Sigmoid colon (tissue), 7 donors: Measurements from ENCODE around the gene DDX21. TPM values are rescaled to one million over a fixed set of nuclear protein-coding genes. Genes with fewer than 3 reads are reported as not detected.

Experiments
- DNase-seq: peaks from one replicate; pipeline ENCODE4 v3.0.0-alpha.2; 2019
- H3K27ac ChIP-seq, 4 donors: fragments of 200-600 bp; sonication (generic); one replicate each; pipeline ENCODE4 v1.5.1; 2016 to 2019; ENCODE audit warnings: mild to moderate bottlenecking in 1 of 4
- H3K27me3 ChIP-seq, 3 donors: fragments of 200-600 bp; sonication (generic); one replicate each; pipeline ENCODE4 v1.5.1; 2019; ENCODE audit warnings: mild to moderate bottlenecking in 1 of 3
- H3K36me3 ChIP-seq, 4 donors: fragments of 200-600 bp; sonication (generic); one replicate each; pipeline ENCODE4 v1.5.1; 2016 to 2019
- H3K4me1 ChIP-seq, 4 donors: fragments of 200-600 bp; sonication (generic); one replicate each; pipeline ENCODE4 v1.5.1; 2017 to 2019
- H3K4me3 ChIP-seq, 4 donors: fragments of 200-600 bp; sonication (generic); one replicate each; pipeline ENCODE4 v1.5.1; 2017 to 2019; ENCODE audit warnings: mild to moderate bottlenecking in 2 of 4, moderate library complexity in 1 of 4
- H3K9me3 ChIP-seq, 4 donors: fragments of 200-600 bp in 3 of 4; sonication (generic) in 3 of 4; one replicate each; pipeline versions ENCODE4 v1.5.1 to v1.6.1; 2013 to 2019
- EP300 ChIP-seq, 4 donors: sonication (generic); formaldehyde crosslinking; IDR thresholded peaks; one replicate each; pipeline ENCODE4 v1.6.1; 2017; ENCODE audit warnings: antibody characterized with exemption in 4 of 4
- POLR2A ChIP-seq, 2 donors: fragments of 450-650 bp; IDR thresholded peaks; one replicate each; pipeline ENCODE4 v1.6.1; 2016; ENCODE audit warnings: antibody characterized with exemption in 2 of 2, mild to moderate bottlenecking in 2 of 2, moderate library complexity in 2 of 2
- POLR2AphosphoS5 ChIP-seq, 4 donors: sonication (generic); formaldehyde crosslinking; IDR thresholded peaks; one replicate each; pipeline ENCODE4 v1.6.1; 2017; ENCODE audit warnings: antibody characterized with exemption in 4 of 4
- WGBS, 2 donors: extraction: QIAGEN DNeasy Blood & Tissue Kit; methylation state at CpG; one replicate each; pipeline ENCODE4 v1.1.7; 2013; 5-methylcytosine and 5-hydroxymethylcytosine counted together
- intact Hi-C: fragments of 100-400 bp; cut with DNase I; formaldehyde crosslinking; loops from one replicate; pipeline ENCODE4 v1.15.1; 2023
- polyA plus RNA-seq, 3 donors: library from polyadenylated mRNA; stranded (reverse); fragments of 200-250 nt; gene quantifications; one replicate each; pipeline ENCODE4 v1.2.3, GENCODE V29; 2013
- total RNA-seq, 4 donors: library from RNA; depleted of rRNA; stranded (reverse); fragments of >200 nt; gene quantifications; one replicate each; pipeline ENCODE4 v1.1.0, GENCODE V29; 2016
- TF ChIP-seq, protein P1 (sequence below), 4 experiments: fragments of 450-650 bp in 3 of 4; fragments of 200-600 bp in 1 of 4; IDR thresholded peaks; one replicate each; pipeline ENCODE4 v1.5.1; 2016 to 2019; ENCODE audit warnings: antibody characterized with exemption in 4 of 4, mild to moderate bottlenecking in 3 of 4, moderate library complexity in 2 of 4
- donor health status: healthy with polysubstance abuse.
- donor health status: Bipolar disorder and iron deficiency.
- donor health status: healthy.

DDX21 gene
- total and polyA plus RNA-seq, 7 donors, result 16.8 to 64.9 (median 28.9) TPM

DNA sequence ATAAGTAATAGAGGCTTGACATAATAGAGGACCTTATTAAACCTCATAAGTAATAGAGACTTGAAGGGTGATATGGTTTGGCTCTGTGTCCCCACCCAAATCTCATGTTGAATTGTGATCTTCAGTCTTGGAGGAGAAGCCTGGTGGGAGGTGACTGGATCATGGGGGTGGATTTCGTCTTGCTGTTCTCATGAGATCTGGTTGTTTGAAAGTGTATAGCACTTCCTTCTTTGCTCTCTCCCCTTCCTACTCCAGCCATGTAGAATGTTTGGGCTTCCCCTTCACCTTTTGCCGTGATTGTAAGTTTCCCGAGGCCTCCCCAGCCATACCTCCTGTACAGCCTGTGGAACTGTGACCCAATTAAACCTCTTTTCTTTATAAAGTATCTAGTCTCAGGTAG is 41.2 kb downstream of the DDX21 start:
- H3K27ac ChIP-seq, result no peak overlapping the region
- intact Hi-C loops, result no loop called here

DNA sequence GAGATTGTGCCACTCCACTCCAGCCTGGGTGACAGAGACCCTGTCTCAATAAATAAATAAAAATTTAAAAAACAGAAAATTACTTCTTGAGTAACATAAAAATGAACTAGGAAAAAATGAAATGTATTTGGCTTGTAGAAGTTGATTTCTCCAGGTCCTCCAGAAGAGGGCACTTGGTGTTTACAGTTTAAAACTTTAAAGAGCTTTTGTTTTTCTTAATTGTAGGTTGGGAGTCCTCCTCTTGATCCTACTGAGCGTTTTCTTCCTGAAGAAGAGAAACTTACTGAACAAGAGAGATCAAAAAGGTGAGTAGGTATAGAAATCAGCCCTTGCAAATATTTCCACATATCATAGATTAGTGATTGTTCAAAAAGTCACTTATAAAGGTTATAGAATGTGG is 48.9 kb downstream of the DDX21 start:
- no peaks in the 10 kb centered on the region for H3K9me3 ChIP-seq
- H3K4me1 ChIP-seq, result no peaks in the 10 kb centered on the region
- peaks cover 0 to 80% (median 18%) of the 10 kb centered on the region in 4 donors for H3K36me3 ChIP-seq
- no peak for TF ChIP-seq EP300 (IDR thresholded peaks at IDR 0.05)
- no peak for TF ChIP-seq POLR2AphosphoS5 (IDR thresholded peaks at IDR 0.05)
- TF ChIP-seq, protein P1, sequence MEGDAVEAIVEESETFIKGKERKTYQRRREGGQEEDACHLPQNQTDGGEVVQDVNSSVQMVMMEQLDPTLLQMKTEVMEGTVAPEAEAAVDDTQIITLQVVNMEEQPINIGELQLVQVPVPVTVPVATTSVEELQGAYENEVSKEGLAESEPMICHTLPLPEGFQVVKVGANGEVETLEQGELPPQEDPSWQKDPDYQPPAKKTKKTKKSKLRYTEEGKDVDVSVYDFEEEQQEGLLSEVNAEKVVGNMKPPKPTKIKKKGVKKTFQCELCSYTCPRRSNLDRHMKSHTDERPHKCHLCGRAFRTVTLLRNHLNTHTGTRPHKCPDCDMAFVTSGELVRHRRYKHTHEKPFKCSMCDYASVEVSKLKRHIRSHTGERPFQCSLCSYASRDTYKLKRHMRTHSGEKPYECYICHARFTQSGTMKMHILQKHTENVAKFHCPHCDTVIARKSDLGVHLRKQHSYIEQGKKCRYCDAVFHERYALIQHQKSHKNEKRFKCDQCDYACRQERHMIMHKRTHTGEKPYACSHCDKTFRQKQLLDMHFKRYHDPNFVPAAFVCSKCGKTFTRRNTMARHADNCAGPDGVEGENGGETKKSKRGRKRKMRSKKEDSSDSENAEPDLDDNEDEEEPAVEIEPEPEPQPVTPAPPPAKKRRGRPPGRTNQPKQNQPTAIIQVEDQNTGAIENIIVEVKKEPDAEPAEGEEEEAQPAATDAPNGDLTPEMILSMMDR (IDR thresholded peaks at IDR 0.05), result peak in 1 of 4 experiments; percentile 36
- no peak for TF ChIP-seq POLR2A (IDR thresholded peaks at IDR 0.05)
- H3K27ac ChIP-seq, result no peak overlapping the region
- intact Hi-C loops, result loop anchor here (5.0 kb wide), 1 partner anchor 87 kb away; no protein-coding TSS in a partner anchor
- no peaks in the 10 kb centered on the region for H3K27me3 ChIP-seq
- no peak overlapping the region for H3K4me3 ChIP-seq
- no peak for DNase-seq
- 3 to 11% methylated on average over 1 of the region's 1 CpG for WGBS, 2 donors

More for the DNA sequence above, 41.2 kb downstream of the DDX21 start:
- no peak overlapping the region for H3K4me3 ChIP-seq
- 85 to 92% methylated on average over 3 of the region's 3 CpGs for WGBS, 2 donors
- peaks cover 0 to 21% (median 8%) of the 10 kb centered on the region in 4 donors for H3K36me3 ChIP-seq
- H3K27me3 ChIP-seq, result no peaks in the 10 kb centered on the region
- peaks cover 0 to 31% (median 21%) of the 10 kb centered on the region in 4 donors for H3K4me1 ChIP-seq
- H3K9me3 ChIP-seq, result no peaks in the 10 kb centered on the region
- DNase-seq, result no peak
- TF ChIP-seq POLR2AphosphoS5 (IDR thresholded peaks at IDR 0.05), result no peak
- TF ChIP-seq POLR2A (IDR thresholded peaks at IDR 0.05), result no peak
- TF ChIP-seq EP300 (IDR thresholded peaks at IDR 0.05), result no peak
- TF ChIP-seq, protein P1 (IDR thresholded peaks at IDR 0.05), result no peak

DNA sequence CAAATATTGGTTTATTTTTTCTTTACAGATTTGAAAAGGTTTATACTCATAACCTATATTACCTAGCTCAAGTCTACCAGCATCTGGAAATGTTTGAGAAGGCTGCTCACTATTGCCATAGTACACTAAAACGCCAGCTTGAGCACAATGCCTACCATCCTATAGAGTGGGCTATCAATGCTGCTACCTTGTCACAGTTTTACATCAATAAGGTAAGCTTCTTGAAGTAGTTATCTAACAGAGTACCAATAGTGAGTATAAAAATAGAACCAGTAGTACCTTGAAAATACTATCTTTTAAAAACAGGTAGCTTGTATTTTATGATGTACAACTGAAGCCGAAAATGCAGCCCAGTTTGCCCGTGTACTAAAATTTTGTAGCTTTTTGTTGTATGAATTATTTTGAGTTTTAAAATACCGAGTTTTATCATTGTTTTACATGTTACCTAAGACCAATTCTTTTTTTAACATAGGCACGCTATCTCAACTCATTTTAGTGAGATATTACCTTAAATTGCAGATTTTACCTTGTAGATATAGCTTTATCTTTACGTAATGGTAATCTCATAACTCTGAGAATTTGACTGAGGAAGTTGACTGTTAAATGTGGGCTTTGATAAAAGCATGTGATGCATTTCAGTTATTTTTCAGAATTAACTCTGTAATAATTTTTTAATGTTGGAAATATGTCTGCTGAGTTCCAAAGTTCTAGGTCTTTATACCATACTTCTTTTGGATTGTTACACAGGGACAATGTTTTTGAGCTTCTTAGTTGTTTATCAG is 49.9 kb downstream of the DDX21 start:
- Histone ChIP-seq H3K36me3 (peaks cover 0 to 83% (median 18%) of the 10 kb centered on the region in 4 donors), H3K4me1 (no peaks in the 10 kb centered on the region), H3K27ac (no peak overlapping the region), H3K9me3 (no peaks in the 10 kb centered on the region), H3K27me3 (no peaks in the 10 kb centered on the region), H3K4me3 (no peak overlapping the region)
- TF ChIP-seq, protein P1 (IDR thresholded peaks at IDR 0.05), result no peak
- TF ChIP-seq POLR2AphosphoS5 (IDR thresholded peaks at IDR 0.05) (no peak), EP300 (IDR thresholded peaks at IDR 0.05) (no peak), POLR2A (IDR thresholded peaks at IDR 0.05) (no peak)
- WGBS, 2 donors, result 90 to 95% methylated on average over 6 of the region's 6 CpGs
- intact Hi-C loops, result no loop called here
- no peak for DNase-seq

DNA sequence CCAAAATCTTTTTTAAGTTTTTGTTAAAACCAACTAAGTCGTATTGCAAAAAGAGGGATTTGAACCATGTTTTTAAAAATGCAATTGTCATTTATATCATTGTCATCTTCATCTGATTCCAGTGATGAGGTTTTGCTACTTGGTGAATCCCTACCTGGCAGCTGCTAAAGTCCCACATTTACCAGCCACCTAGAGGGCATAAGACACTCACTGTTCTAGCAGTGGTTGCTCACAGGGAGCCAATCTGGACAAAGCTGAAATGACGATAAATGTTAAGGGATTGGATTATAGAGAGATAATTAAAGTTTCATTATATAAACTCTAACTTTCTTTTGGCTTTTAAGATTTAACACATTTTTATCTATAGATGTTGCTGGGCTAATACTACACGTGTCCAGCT is 51.3 kb downstream of the DDX21 start:
- Histone ChIP-seq H3K4me3 (no peak overlapping the region), H3K36me3 (peaks cover 0 to 81% (median 18%) of the 10 kb centered on the region in 4 donors), H3K27ac (no peak overlapping the region), H3K27me3 (no peaks in the 10 kb centered on the region), H3K9me3 (no peaks in the 10 kb centered on the region), H3K4me1 (no peaks in the 10 kb centered on the region)
- TF ChIP-seq EP300 (IDR thresholded peaks at IDR 0.05), result no peak
- TF ChIP-seq POLR2AphosphoS5 (IDR thresholded peaks at IDR 0.05), result no peak
- TF ChIP-seq POLR2A (IDR thresholded peaks at IDR 0.05), result no peak
- TF ChIP-seq, protein P1 (IDR thresholded peaks at IDR 0.05), result no peak
- WGBS, 2 donors, result 88% methylated on average over 3 of the region's 3 CpGs
- intact Hi-C loops, result no loop called here
- DNase-seq, result no peak
